Ascending aorta (tissue), 2 donors: ENCODE data around the gene MATN3. TPM values are rescaled to one million over a fixed set of nuclear protein-coding genes. Genes with fewer than 3 reads are reported as not detected.

Source experiments
- DNase-seq, 2 donors: peaks; one replicate each; pipeline ENCODE4 v3.0.0-alpha.2; 2019; ENCODE audit warnings: low spot score in 2 of 2
- H3K27ac ChIP-seq, 2 donors: fragments of 200-600 bp; sonication (generic); one replicate each; pipeline ENCODE4 v1.5.1; 2016 to 2017; ENCODE audit warnings: mild to moderate bottlenecking in 1 of 2
- H3K27me3 ChIP-seq: fragments of 200-600 bp; sonication (generic); one replicate; pipeline ENCODE4 v1.5.1; 2017
- H3K36me3 ChIP-seq, 2 donors: fragments of 200-600 bp; sonication (generic); one replicate each; pipeline ENCODE4 v1.5.1; 2016
- H3K4me1 ChIP-seq, 2 donors: fragments of 200-600 bp; sonication (generic); one replicate each; pipeline ENCODE4 v1.5.1; 2016 to 2017; ENCODE audit warnings: mild to moderate bottlenecking in 1 of 2
- H3K4me3 ChIP-seq, 2 donors: fragments of 200-600 bp; sonication (generic); one replicate each; pipeline ENCODE4 v1.5.1; 2016 to 2017; ENCODE audit warnings: mild to moderate bottlenecking in 1 of 2
- H3K9me3 ChIP-seq, 2 donors: fragments of 200-600 bp; sonication (generic); one replicate each; pipeline ENCODE4 v1.5.1; 2016
- intact Hi-C: fragments of 100-400 bp; cut with DNase I; formaldehyde crosslinking; loops from one replicate; pipeline ENCODE4 v1.15.1; 2023
- total RNA-seq: library from RNA; depleted of rRNA; stranded (reverse); fragments of >200 nt; gene quantifications from one replicate; pipeline ENCODE4 v1.1.0, GENCODE V29; 2016
- TF ChIP-seq, protein P1 (sequence below), 3 experiments: fragments of 200-600 bp in 2 of 3; fragments of 450-650 bp in 1 of 3; sonication (generic) in 2 of 3; IDR thresholded peaks; one replicate each; pipeline ENCODE4 v1.5.1; 2016 to 2019; ENCODE audit warnings: antibody characterized with exemption in 3 of 3, mild to moderate bottlenecking in 1 of 3, moderate library complexity in 1 of 3

Gene MATN3, protein sequence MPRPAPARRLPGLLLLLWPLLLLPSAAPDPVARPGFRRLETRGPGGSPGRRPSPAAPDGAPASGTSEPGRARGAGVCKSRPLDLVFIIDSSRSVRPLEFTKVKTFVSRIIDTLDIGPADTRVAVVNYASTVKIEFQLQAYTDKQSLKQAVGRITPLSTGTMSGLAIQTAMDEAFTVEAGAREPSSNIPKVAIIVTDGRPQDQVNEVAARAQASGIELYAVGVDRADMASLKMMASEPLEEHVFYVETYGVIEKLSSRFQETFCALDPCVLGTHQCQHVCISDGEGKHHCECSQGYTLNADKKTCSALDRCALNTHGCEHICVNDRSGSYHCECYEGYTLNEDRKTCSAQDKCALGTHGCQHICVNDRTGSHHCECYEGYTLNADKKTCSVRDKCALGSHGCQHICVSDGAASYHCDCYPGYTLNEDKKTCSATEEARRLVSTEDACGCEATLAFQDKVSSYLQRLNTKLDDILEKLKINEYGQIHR
- total RNA-seq: 0.64 TPM

DNA sequence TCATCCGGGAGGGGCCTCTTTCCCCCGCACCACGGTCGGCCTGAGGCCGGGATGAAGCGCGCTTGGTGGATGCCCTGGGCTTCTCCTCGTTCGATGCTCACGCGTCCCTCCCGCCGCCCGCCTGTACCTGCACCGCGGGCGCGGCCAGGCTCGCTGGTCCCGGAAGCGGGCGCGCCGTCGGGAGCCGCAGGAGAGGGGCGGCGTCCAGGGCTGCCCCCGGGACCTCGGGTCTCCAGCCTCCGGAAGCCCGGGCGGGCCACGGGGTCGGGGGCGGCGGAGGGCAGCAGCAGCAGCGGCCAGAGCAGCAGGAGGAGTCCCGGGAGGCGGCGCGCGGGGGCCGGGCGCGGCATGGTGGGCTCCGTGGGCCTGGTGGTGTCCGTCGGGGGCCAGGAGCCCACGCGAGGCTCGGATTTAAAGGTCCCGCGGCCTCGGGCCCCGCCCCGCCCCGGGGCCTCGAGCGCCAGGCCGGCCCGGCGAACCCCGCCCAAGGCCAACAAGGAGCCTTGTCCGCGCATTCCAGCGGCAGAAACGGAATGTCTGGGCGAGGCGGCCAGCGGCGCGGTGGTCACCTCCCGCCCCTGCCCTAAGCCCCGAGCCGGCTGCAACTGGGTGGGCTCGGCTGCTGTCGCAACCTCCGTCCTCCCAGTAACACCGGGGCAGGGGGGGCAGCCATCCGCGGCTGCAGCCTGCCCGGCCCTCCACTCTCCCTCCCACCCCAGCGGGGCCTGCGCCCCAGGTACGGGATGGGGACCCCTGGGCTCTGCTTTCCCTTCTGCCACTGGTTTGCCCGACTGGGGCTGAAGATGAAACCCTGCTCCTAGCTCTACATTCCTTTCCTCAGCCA lies at the start of gene MATN3:
TSS of gene MATN3 (minus strand) at position 387 of the 844 bp plus-strand sequence. CDS start at position 350, 37 bp downstream.
- intact Hi-C loops: loop anchor here (2.0 kb wide), 2 partner anchors 22 to 36 kb away; partner anchors contain the start of gene WDR35
- H3K4me1 ChIP-seq: peaks cover 3 to 6% of the 10 kb centered on the region in 2 donors
- peak in 1 of 2 donors; percentile 73 for DNase-seq

DNA sequence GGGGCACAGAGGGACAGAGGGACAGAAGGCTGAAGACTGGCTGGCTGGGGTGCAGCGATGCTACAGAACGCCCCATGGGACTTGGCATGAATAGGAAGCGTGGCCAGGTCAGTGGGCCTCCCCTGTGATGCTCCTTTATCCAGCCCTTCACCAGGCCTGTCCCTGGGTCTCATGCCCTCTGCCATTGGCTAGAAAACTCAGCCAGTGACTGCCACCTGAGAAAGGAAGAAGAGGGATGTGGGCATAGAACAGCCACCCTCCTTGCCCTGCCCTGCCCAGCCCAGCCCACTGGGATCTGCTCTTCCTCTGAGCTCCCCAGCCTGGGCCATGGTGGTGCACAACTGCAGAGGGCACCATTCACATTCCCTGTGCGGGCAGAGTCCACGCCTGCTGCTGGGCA lies 49.5 kb upstream of the MATN3 start:
- Histone ChIP-seq H3K27me3 (no peaks in the 10 kb centered on the region), H3K9me3 (no peaks in the 10 kb centered on the region), H3K36me3 (no peaks in the 10 kb centered on the region), H3K4me3 (no peak overlapping the region), H3K4me1 (no peaks in the 10 kb centered on the region), H3K27ac (peak overlapping the region; percentile 71 to 85)
- intact Hi-C loops: loop anchor here (5.0 kb wide), 1 partner anchor 35 kb away; no protein-coding TSS in a partner anchor
- TF ChIP-seq, protein P1, sequence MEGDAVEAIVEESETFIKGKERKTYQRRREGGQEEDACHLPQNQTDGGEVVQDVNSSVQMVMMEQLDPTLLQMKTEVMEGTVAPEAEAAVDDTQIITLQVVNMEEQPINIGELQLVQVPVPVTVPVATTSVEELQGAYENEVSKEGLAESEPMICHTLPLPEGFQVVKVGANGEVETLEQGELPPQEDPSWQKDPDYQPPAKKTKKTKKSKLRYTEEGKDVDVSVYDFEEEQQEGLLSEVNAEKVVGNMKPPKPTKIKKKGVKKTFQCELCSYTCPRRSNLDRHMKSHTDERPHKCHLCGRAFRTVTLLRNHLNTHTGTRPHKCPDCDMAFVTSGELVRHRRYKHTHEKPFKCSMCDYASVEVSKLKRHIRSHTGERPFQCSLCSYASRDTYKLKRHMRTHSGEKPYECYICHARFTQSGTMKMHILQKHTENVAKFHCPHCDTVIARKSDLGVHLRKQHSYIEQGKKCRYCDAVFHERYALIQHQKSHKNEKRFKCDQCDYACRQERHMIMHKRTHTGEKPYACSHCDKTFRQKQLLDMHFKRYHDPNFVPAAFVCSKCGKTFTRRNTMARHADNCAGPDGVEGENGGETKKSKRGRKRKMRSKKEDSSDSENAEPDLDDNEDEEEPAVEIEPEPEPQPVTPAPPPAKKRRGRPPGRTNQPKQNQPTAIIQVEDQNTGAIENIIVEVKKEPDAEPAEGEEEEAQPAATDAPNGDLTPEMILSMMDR (IDR thresholded peaks at IDR 0.05): no peak
- DNase-seq: peak in 1 of 2 donors; percentile 50

More for the DNA sequence above, at the start of gene MATN3:
- peak within 1 kb of the TSS; percentile 75 to 86 for H3K4me3 ChIP-seq
- H3K27me3 ChIP-seq: no peaks in the 10 kb centered on the region
- H3K9me3 ChIP-seq: no peaks in the 10 kb centered on the region
- peak within 1 kb of the TSS; percentile 64 to 79 for H3K27ac ChIP-seq
- TF ChIP-seq, protein P1 (IDR thresholded peaks at IDR 0.05): no peak
- H3K36me3 ChIP-seq: no peaks in the 10 kb centered on the region

DNA sequence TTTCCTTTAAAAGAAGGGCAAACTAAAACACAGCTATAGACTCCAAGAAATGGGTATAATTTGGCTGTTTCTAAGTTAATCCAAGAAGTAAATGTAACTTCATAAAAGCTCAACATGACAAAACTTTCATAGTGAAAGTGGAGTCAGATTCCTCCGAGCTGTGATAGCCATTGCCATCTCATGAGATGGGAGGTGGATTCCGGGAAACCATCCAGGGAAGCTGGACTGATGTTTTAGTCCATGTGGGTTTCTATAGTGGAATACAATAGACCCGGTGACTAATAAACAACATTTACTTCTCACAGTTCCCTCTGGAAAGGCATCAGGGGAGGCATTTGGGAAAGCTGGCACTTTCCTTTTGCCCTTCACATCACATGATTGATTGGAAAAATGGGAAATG lies 49.0 kb upstream of the MATN3 start:
- H3K9me3 ChIP-seq: no peaks in the 10 kb centered on the region
- H3K27ac ChIP-seq: peak overlapping the region in 1 of 2 donors; percentile 85
- no peaks in the 10 kb centered on the region for H3K4me1 ChIP-seq
- intact Hi-C loops: loop anchor here (5.0 kb wide), 1 partner anchor 34 kb away; no protein-coding TSS in a partner anchor
- TF ChIP-seq, protein P1 (IDR thresholded peaks at IDR 0.05): no peak
- H3K36me3 ChIP-seq: no peaks in the 10 kb centered on the region
- no peak overlapping the region for H3K4me3 ChIP-seq
- H3K27me3 ChIP-seq: no peaks in the 10 kb centered on the region
- peak in 1 of 2 donors; percentile 43 for DNase-seq

DNA sequence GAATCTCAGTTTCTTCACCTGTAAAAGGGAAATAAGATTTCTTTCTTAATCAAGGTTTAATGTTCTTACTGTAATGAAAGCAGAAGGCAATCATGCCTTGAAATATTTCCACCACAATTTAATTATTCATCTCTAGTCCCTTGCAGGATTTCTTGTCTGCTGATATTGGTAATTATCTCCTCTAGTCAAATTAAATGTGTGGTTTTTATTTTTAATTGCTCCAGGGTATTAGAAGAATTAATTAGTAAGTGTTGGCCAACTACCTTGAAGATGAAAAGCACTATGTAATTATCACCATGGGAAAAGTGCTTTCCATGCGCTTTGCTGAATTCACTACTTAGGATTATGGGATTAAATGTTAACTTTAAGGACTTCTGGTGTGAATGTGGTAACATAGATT lies 47.6 kb upstream of the MATN3 start:
- Histone ChIP-seq H3K9me3 (no peaks in the 10 kb centered on the region), H3K27ac (no peak overlapping the region), H3K27me3 (no peaks in the 10 kb centered on the region), H3K36me3 (no peaks in the 10 kb centered on the region), H3K4me3 (no peak overlapping the region), H3K4me1 (no peaks in the 10 kb centered on the region)
- intact Hi-C loops: loop anchor here (5.0 kb wide), 1 partner anchor 33 kb away; no protein-coding TSS in a partner anchor
- TF ChIP-seq, protein P1 (IDR thresholded peaks at IDR 0.05): no peak
- DNase-seq: no peak

DNA sequence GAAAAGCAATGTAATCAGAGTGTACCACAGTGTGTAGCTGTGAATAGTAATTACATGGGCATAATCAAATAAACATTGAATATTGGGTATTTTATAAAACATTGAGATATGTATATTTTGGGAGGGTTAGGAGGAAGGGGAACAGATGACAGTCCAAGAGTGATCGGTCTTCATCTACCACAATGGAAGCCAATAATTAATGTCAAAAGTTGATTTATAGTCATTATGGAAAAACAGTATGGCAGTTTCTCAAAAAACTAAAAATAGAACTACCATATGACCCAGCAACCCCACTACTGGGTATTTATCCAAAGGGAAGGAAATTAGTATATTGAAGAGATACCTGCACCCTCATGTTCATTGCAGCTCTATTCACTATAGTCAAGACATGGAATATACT lies 44.8 kb upstream of the MATN3 start:
- no peaks in the 10 kb centered on the region for H3K27me3 ChIP-seq
- peaks cover 0 to 6% of the 10 kb centered on the region in 2 donors for H3K4me1 ChIP-seq
- no peaks in the 10 kb centered on the region for H3K36me3 ChIP-seq
- TF ChIP-seq, protein P1 (IDR thresholded peaks at IDR 0.05): no peak
- H3K9me3 ChIP-seq: no peaks in the 10 kb centered on the region
- intact Hi-C loops: loop anchor here (10.0 kb wide), 2 partner anchors 588 to 702 kb away; partner anchors contain the start of gene OSR1
- no peak overlapping the region for H3K27ac ChIP-seq
- DNase-seq: no peak
- no peak overlapping the region for H3K4me3 ChIP-seq
